IPS DF 6.9 (cell line): Measurements from ENCODE around the gene ITPR1.

Experiments used
- DNase-seq: peaks from one replicate; pipeline ENCODE4 v3.0.0-alpha.2; 2013; ENCODE audit warnings: low read depth, low spot score
- H3K27ac ChIP-seq: one replicate; pipeline ENCODE4 v1.5.1; 2013; ENCODE audit warnings: low read length, control low read depth
- H3K27me3 ChIP-seq: 2 replicates; pipeline ENCODE4 v1.6.1; 2013; ENCODE audit warnings: mild to moderate bottlenecking, low read length; ENCODE audit not compliant: control insufficient read depth, insufficient read depth
- H3K36me3 ChIP-seq: 2 replicates; pipeline ENCODE4 v1.6.1; 2013; ENCODE audit warnings: low read length; ENCODE audit not compliant: control insufficient read depth, insufficient read depth
- H3K4me1 ChIP-seq: 2 replicates; pipeline ENCODE4 v1.6.1; 2013; ENCODE audit warnings: low read length; ENCODE audit not compliant: control insufficient read depth, insufficient read depth
- H3K4me3 ChIP-seq: 2 replicates; pipeline ENCODE4 v1.5.1; 2013; ENCODE audit warnings: mild to moderate bottlenecking, low read length
- H3K9me3 ChIP-seq: 2 replicates; pipeline ENCODE4 v1.6.1; 2013; ENCODE audit warnings: low read length, inconsistent platforms; ENCODE audit not compliant: control insufficient read depth, insufficient read depth
- WGBS: extraction: QIAGEN DNeasy Blood & Tissue Kit; methylation state at CpG from one replicate; pipeline ENCODE4 v1.1.7; 2013; ENCODE audit warnings: mixed read lengths, missing lambda C conversion rate; ENCODE audit not compliant: insufficient read length, insufficient coverage; 5-methylcytosine and 5-hydroxymethylcytosine counted together

Gene ITPR1

DNA sequence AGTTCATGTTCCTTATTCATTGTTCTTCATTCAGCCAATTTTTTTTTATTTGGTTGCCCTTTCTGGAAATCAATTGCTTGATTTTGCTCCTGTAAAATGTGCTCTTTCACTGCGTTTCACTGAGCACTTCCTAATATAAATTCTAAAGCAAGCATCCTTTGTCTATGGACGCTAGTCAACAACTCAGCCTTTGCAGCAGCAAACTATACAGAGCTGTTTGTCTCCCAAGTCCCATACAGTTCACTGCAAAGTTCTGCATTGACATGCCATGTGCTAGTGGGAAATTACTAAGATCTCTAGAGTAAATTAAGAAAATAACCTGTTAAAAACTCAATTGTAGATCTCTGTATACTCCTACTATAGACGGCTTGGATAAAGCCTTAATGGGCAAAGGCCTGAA is 356.0 kb downstream of the ITPR1 start:
- H3K4me3 ChIP-seq, result no peak overlapping the region
- no peak for DNase-seq
- H3K27ac ChIP-seq, result no peak overlapping the region
- H3K36me3 ChIP-seq, result no peaks in the 10 kb centered on the region
- no peaks in the 10 kb centered on the region for H3K9me3 ChIP-seq
- H3K27me3 ChIP-seq, result no peaks in the 10 kb centered on the region
- no CpG with 5 or more reads among the region's 3 CpGs for whole genome bisulfite sequencing
- H3K4me1 ChIP-seq, result no peaks in the 10 kb centered on the region

DNA sequence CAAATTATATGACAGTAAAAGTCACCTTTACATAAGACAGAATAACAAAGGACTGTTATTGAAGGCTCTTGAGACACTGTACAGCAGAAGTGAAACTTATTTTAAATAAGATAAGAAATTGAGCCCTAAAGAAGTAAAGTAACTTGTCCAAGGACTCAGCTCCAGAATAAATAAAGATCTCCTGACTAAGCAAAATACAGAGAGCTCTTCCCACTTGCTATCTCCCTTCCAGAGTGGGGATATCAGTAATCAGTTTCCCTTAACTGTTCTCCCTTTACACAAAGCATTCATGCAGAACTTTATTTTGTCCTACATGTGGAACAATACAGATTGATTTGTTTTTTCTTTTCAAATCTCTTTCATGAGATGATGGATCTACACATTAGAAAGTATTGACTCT is 356.6 kb downstream of the ITPR1 start:
- Histone ChIP-seq H3K4me3 (no peak overlapping the region), H3K27me3 (no peaks in the 10 kb centered on the region), H3K4me1 (no peaks in the 10 kb centered on the region), H3K9me3 (no peaks in the 10 kb centered on the region), H3K27ac (no peak overlapping the region), H3K36me3 (no peaks in the 10 kb centered on the region)
- DNase-seq, result no peak

DNA sequence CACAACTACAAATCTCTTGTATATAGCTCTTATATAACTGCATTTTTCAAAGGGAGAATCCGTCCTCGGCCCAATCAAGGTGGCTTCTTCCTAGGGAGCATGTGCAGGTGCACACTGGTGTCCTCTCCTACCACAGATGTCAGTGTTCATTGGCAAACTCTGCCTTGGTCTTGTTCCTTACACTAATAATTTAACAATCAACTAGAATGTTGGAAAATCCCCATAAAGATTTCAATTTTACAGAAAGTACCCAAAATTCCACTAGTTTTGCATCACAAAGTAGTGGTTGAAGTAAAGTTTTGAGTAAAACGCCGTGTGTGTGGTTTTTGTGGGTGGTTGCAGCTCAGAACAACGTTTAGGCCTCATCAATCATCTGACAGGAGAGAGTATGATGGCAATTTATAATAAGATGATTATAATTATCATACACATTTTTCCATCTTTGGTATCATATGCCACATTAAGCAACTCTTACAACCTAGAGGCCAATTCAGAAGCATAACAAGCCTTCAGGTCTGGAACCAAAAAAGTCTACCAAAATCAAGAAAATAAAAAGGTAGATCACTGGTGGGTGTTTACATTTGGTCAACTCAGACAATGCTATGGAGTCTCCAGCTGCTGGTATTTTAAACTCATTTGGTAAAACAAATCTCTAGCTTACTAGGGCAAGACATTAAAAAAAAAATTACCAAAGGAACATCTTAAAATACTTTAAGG is 357.2 kb downstream of the ITPR1 start:
- DNase-seq, result no peak
- Histone ChIP-seq H3K4me3 (no peak overlapping the region), H3K9me3 (no peaks in the 10 kb centered on the region), H3K27me3 (no peaks in the 10 kb centered on the region), H3K36me3 (no peaks in the 10 kb centered on the region), H3K27ac (no peak overlapping the region), H3K4me1 (no peaks in the 10 kb centered on the region)
- no CpG with 5 or more reads among the region's 5 CpGs for WGBS

DNA sequence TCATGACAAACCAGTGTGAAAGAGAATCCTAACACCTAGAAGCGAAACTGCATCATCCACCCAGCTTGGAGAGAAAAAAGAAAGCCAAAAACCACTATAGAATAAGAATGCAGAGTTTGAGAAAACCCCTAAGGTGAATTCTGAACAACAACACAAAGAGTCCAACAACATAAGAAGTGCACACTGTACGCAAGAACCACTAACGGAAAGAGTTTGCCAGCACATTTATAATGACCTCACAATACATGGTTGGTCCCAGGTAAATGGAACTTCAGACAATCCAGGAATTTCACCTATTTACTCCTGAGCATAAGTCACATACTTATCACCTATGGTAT is 357.7 kb downstream of the ITPR1 start:
- H3K27me3 ChIP-seq, result no peaks in the 10 kb centered on the region
- no peaks in the 10 kb centered on the region for H3K9me3 ChIP-seq
- no peak overlapping the region for H3K4me3 ChIP-seq
- WGBS, result no CpG with 5 or more reads among the region's 3 CpGs
- H3K36me3 ChIP-seq, result no peaks in the 10 kb centered on the region
- H3K4me1 ChIP-seq, result no peaks in the 10 kb centered on the region
- no peak for DNase-seq
- no peak overlapping the region for H3K27ac ChIP-seq

DNA sequence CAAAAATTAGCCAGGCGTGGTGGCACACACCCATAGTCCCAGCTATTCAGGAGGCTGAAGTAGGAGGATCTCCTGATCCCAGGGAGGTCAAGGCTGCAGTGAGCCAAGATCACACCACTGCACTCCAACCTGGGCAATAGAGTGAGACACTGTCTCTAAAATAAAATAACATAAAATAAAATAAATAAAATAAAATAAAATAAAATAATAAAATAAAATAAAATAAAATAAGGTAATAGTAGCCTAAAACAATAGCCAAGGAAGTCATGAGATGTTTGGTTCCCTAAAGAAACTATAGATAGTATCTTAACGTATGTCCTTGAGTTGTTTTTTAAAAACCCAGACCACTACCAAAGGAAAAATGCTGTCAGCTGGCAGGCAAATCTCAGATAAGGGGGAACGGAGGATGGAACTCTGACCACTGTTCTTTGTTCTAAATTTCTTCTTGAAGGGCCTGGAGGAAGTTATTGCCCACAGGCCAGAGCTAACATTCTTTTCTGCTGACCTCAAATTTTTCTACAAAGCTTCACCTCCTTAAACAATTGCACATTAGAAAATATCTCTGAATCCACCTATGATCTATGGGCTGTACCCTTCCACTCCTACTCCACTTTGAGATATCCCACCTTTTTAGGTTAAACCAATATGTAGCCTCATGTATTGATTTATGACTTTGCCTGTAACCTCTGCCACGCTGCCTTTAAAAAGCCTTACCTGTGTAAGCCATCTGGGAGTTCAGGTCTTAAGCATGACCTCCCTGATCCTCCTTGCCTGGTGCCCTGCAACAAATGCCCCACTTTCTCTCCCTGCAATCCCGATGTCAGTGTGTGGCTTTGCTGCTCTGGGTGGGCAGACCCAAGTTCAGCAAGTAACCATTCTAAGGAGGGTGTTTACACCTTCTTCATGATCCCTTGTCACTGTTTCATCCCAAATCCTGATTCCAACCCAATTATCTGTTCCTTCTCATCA is 359.9 kb downstream of the ITPR1 start:
- no peaks in the 10 kb centered on the region for H3K9me3 ChIP-seq
- no peaks in the 10 kb centered on the region for H3K27me3 ChIP-seq
- H3K36me3 ChIP-seq, result no peaks in the 10 kb centered on the region
- no peak overlapping the region for H3K27ac ChIP-seq
- H3K4me1 ChIP-seq, result no peaks in the 10 kb centered on the region
- no peak for DNase-seq
- H3K4me3 ChIP-seq, result no peak overlapping the region
- WGBS, result no CpG with 5 or more reads among the region's 5 CpGs

DNA sequence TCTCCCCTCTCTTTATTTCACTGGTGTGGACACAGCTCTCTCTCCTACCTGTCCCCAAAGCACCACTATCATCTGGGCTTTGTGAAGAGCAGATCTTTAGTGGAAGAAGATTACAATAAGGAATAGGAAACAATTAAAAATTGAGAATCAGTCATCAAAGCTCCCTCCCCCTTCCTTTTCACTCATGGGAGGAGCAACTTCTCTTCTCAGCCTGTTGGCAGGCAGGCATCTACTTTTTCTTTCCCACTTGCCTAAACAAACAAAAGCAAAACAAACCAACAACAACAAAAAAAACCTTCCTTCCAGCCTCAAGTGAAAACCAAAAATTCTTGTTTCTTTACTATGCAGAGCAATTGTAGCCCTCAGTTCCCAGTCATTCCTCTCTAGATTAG is 360.6 kb downstream of the ITPR1 start:
- H3K27me3 ChIP-seq, result no peaks in the 10 kb centered on the region

DNA sequence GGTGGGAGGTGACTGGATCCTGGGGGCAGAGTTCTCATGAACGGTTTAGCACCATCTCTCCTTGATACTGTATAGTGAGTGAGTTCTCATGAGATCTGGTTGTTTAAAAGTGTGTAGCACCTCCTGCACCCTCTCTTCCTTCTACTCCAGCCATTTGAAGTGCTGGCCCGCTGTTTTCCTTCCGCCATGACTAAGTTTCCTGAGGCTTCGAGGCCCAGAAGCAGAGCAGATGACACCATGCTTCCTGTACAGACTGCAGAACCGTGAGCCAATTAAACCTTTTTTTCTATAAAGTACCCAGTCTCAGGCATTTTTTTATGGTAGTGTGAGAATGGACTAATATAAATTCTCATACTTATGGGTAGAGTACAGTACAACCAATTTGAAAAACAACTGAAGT is 362.5 kb downstream of the ITPR1 start:
- H3K4me1 ChIP-seq, result no peaks in the 10 kb centered on the region
- H3K27me3 ChIP-seq, result no peaks in the 10 kb centered on the region
- H3K36me3 ChIP-seq, result no peaks in the 10 kb centered on the region
- no peak for DNase-seq
- H3K9me3 ChIP-seq, result no peaks in the 10 kb centered on the region
- no peak overlapping the region for H3K27ac ChIP-seq
- no CpG with 5 or more reads among the region's 5 CpGs for WGBS
- H3K4me3 ChIP-seq, result no peak overlapping the region

More for the DNA sequence above, 360.6 kb downstream of the ITPR1 start:
- no peaks in the 10 kb centered on the region for H3K9me3 ChIP-seq
- no peaks in the 10 kb centered on the region for H3K4me1 ChIP-seq
- no peak overlapping the region for H3K4me3 ChIP-seq
- DNase-seq, result no peak
- H3K36me3 ChIP-seq, result no peaks in the 10 kb centered on the region
- no peak overlapping the region for H3K27ac ChIP-seq

DNA sequence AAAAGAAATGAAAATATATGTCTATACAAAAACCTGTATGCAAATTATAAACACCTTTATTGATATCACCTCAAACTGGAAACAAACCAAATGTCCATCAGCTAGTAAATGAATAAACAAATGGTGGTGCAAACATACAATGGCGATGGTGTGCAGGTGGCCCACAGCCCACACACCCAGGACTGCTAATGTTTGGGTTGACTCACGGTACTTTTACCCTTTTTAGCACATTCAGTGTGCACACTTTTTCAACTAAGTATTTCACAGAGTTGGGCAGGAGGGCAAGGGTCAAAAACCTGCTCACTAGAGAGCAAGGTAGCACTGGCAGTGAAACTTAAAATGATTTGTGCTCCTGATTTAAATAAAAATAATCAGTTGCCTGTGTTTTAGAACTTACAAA is 363.0 kb downstream of the ITPR1 start:
- no CpG with 5 or more reads among the region's 2 CpGs for WGBS
- H3K4me1 ChIP-seq, result no peaks in the 10 kb centered on the region
- no peak overlapping the region for H3K27ac ChIP-seq
- no peaks in the 10 kb centered on the region for H3K27me3 ChIP-seq
- no peaks in the 10 kb centered on the region for H3K36me3 ChIP-seq
- no peak for DNase-seq
- H3K4me3 ChIP-seq, result no peak overlapping the region
- no peaks in the 10 kb centered on the region for H3K9me3 ChIP-seq

DNA sequence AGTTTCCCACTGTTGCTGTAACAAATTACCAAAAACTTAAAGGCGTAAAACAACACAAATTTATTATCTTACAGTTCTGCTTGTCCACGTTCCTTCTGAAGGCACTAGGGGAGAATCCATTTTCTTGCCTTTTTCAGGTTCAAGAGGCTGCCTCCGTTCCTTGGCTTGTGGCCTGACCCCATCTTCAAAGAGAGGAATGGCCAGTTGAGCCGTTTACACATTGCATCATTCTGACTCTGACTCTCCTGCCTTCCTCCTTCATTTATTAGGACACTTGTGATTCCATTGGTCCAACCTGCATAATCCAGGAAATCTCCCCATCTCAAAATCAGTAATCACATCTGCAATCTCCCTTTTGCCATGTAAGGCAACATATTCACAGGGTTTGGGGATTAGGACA is 363.4 kb downstream of the ITPR1 start:
- Histone ChIP-seq H3K27ac (no peak overlapping the region), H3K27me3 (no peaks in the 10 kb centered on the region), H3K4me3 (no peak overlapping the region), H3K4me1 (no peaks in the 10 kb centered on the region), H3K9me3 (no peaks in the 10 kb centered on the region), H3K36me3 (no peaks in the 10 kb centered on the region)
- no peak for DNase-seq
- no CpG with 5 or more reads among the region's 4 CpGs for WGBS

DNA sequence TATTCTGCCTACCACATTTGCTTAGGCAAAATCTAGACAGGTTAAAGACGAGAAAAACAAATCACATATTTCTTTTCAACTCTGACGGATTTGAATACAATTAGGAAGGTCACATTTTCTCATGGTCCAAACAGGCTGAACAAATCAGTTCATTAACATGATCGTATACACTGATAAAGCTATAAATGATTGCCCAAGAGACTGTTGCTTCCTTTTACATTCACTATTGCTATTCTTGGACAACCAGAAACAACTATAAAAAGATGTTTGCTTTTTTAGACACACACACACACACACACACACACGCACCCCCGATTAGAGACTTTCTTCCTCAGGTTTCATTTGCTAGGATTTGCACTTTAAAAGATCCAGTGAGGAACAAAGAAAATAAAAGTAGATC is 363.8 kb downstream of the ITPR1 start:
- Histone ChIP-seq H3K27me3 (no peaks in the 10 kb centered on the region), H3K27ac (no peak overlapping the region), H3K36me3 (no peaks in the 10 kb centered on the region), H3K4me3 (no peak overlapping the region), H3K9me3 (no peaks in the 10 kb centered on the region), H3K4me1 (no peaks in the 10 kb centered on the region)
- DNase-seq, result no peak
- no CpG with 5 or more reads among the region's 5 CpGs for WGBS

DNA sequence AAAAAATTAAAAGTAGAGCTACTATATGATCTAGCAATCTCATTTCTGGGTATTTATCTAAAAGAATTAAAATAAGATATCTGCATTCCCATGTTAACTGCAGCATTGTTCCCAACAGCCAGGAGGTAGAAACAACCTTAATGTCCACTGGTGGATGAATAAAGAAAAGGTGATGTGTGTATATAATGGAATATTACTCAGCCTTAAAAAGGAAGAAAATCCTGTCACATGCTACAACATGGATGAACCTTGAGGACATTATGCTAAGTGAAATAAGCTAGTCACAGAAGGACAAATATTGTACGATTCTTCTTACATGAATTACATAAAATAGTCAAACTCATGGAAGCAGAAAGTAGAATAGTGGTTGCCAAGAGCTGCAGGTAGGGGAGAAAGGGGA is 366.6 kb downstream of the ITPR1 start:
- H3K4me3 ChIP-seq, result no peak overlapping the region
- WGBS, result no CpG with 5 or more reads among the region's 1 CpG
- H3K4me1 ChIP-seq, result no peaks in the 10 kb centered on the region
- no peaks in the 10 kb centered on the region for H3K27me3 ChIP-seq
- H3K9me3 ChIP-seq, result no peaks in the 10 kb centered on the region
- DNase-seq, result no peak
- H3K36me3 ChIP-seq, result no peaks in the 10 kb centered on the region
- no peak overlapping the region for H3K27ac ChIP-seq
